Left ventricle myocardium inferior (tissue), 1 donor: ENCODE results near the gene SLC2A5. TPM values are rescaled to one million over a fixed set of nuclear protein-coding genes. Genes with fewer than 3 reads are reported as not detected.

Source experiments
- DNase-seq: peaks from one replicate; pipeline ENCODE4 v3.0.0-alpha.2; 2020
- H3K27ac ChIP-seq: fragments of 200-600 bp; replicated peaks from 2 replicates; pipeline ENCODE4 v1.8.0; 2021
- H3K27me3 ChIP-seq: fragments of 200-600 bp; 2 replicates; pipeline ENCODE4 v1.8.0; 2021; ENCODE audit warnings: low read depth
- H3K36me3 ChIP-seq: fragments of 200-600 bp; 2 replicates; pipeline ENCODE4 v1.8.0; 2021
- H3K4me1 ChIP-seq: fragments of 200-600 bp; 2 replicates; pipeline ENCODE4 v1.8.0; 2021
- H3K4me3 ChIP-seq: fragments of 200-600 bp; 2 replicates; pipeline ENCODE4 v1.8.0; 2021; ENCODE audit warnings: mild to moderate bottlenecking, moderate library complexity
- H3K9me3 ChIP-seq: fragments of 200-600 bp; replicated peaks from 2 replicates; pipeline ENCODE4 v1.8.0; 2021
- intact Hi-C: fragments of 100-400 bp; cut with micrococcal nuclease; formaldehyde crosslinking; loops from one replicate; pipeline ENCODE4 v1.11.0; 2022
- total RNA-seq: library from RNA; stranded (reverse); fragmentation: NEBNext Ultra II Directional; extraction: Animal tissue kit (Norgen Biotek cat#: 25700); gene quantifications from one replicate; pipeline ENCODE4 v1.2.1, GENCODE V29; 2021
- TF ChIP-seq, protein P1 (sequence below): fragments of 200-600 bp; IDR thresholded peaks from 2 replicates; pipeline ENCODE4 v1.8.0; 2021; ENCODE audit warnings: antibody characterized with exemption, mild to moderate bottlenecking, borderline replicate concordance
- donor health status: DM: no; HTN: yes; CAD: no; lungs with severe emphysema.

SLC2A5 gene
- total RNA-seq, 1 donor from 2014 or later = 4.2 TPM

DNA sequence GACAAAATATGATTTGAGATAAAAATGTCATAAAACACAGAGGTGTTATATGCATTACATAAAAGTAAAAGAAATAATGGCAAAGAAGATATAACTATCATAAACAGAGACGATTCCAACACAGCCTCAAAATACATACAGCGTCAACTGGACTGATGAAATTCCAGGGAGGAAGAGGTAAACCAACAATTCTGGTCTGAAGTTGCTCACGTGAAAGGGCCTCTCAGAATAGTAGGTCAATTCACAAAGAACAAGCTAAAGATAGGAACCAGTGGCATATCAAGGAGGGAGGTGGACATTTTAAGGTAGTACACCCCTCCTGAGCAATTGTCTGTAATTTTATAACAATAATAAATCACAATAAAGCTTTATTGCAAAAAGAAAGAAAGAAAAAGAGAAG, 18.6 kb downstream of the SLC2A5 start:
- TF ChIP-seq, protein P1, sequence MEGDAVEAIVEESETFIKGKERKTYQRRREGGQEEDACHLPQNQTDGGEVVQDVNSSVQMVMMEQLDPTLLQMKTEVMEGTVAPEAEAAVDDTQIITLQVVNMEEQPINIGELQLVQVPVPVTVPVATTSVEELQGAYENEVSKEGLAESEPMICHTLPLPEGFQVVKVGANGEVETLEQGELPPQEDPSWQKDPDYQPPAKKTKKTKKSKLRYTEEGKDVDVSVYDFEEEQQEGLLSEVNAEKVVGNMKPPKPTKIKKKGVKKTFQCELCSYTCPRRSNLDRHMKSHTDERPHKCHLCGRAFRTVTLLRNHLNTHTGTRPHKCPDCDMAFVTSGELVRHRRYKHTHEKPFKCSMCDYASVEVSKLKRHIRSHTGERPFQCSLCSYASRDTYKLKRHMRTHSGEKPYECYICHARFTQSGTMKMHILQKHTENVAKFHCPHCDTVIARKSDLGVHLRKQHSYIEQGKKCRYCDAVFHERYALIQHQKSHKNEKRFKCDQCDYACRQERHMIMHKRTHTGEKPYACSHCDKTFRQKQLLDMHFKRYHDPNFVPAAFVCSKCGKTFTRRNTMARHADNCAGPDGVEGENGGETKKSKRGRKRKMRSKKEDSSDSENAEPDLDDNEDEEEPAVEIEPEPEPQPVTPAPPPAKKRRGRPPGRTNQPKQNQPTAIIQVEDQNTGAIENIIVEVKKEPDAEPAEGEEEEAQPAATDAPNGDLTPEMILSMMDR = no peak
- Histone ChIP-seq H3K27ac (no peak overlapping the region), H3K4me3 (no peak overlapping the region), H3K36me3 (no peaks in the 10 kb centered on the region), H3K9me3 (no peaks in the 10 kb centered on the region), H3K4me1 (peaks cover 11% of the 10 kb centered on the region), H3K27me3 (no peaks in the 10 kb centered on the region)
- DNase-seq = no peak
- intact Hi-C loops = no loop called here

DNA sequence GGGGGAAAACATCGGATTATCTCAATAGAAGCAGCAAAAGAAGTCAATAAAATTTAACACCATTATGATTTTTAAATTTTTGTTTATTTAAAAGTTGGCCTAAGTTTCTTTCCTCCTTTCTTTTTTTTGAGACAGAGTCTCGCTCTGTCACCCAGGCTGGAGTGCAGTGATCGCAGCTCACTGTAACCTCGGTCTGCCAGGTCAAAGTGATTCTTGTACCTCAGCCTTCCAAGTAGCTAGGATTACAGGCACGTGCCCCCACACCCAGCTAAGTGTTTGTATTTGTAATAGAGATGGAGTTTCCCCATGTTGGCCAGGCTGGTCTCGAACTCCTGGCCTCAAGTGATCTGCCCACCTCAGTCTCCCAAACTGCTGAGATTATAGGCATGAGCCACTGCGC, 20.9 kb downstream of the SLC2A5 start:
- no peaks in the 10 kb centered on the region for H3K27me3 ChIP-seq
- H3K27ac ChIP-seq = no peak overlapping the region
- H3K9me3 ChIP-seq = no peaks in the 10 kb centered on the region
- no peak overlapping the region for H3K4me3 ChIP-seq
- peaks cover 11% of the 10 kb centered on the region for H3K4me1 ChIP-seq
- intact Hi-C loops = no loop called here
- DNase-seq = no peak
- H3K36me3 ChIP-seq = no peaks in the 10 kb centered on the region
- TF ChIP-seq, protein P1 = no peak

GRCh38 chr1:9047019-9047418, 22.4 kb downstream of the SLC2A5 start:
- no peak overlapping the region for H3K27ac ChIP-seq
- DNase-seq = no peak
- H3K4me1 ChIP-seq = peaks cover 11% of the 10 kb centered on the region
- no peaks in the 10 kb centered on the region for H3K9me3 ChIP-seq
- no peak overlapping the region for H3K4me3 ChIP-seq
- H3K27me3 ChIP-seq = no peaks in the 10 kb centered on the region
- TF ChIP-seq, protein P1 = no peak
- no peaks in the 10 kb centered on the region for H3K36me3 ChIP-seq
- intact Hi-C loops = no loop called here

DNA sequence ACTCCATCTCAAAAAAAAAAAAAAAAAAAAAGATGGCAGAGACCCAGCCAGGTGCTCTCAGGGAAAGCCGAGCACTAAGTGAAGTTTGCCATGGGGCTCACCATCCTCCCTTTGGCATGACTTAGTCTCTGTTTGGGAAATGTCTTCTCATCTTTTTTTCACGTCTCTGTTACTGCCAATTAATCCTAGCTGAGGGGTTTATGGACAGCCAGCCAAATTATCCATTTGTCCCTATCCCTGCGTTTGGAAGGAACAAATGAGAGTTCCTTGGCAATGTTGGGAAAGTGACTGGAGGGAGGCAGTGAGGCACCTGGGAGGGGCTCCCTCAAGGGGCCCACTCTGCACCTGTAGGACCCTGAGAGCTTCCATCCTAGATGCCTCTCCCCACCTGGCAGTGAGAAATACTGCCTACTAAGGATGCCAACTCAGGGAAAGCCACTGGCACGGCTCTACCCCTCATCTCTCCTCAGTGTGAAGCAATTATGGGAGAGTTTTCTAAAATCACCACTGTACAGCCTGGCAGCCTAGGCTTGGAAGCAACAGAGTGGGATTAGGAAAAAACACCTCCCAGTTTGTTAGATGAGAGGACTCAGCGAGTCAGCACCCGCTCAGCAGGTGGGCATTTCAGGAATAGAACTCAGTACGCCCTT, 23.4 kb downstream of the SLC2A5 start:
- Histone ChIP-seq H3K4me3 (no peak overlapping the region), H3K9me3 (no peaks in the 10 kb centered on the region), H3K4me1 (peaks cover 5% of the 10 kb centered on the region), H3K36me3 (no peaks in the 10 kb centered on the region), H3K27ac (no peak overlapping the region), H3K27me3 (no peaks in the 10 kb centered on the region)
- intact Hi-C loops = no loop called here
- TF ChIP-seq, protein P1 = no peak
- DNase-seq = no peak

DNA sequence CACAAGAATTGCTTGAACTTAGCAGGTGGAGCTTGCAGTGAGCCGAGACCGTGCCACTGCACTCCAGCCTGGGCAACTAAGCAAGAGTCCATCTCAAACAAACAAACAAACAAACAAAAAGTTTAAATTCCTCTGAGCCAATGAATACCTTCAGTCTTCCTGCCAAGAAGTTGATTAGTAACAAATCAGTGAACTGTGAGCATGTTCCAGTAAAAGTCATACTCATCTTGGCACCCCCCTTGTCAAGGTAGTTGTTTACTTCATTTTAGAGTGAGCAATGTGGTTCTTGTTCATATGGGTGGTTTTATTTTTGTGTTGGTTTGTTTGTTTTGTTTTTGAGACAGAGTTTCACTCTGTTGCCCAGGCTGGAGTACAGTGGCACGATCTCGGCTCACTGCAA, 25.2 kb downstream of the SLC2A5 start:
- DNase-seq = no peak
- Histone ChIP-seq H3K36me3 (no peaks in the 10 kb centered on the region), H3K9me3 (no peaks in the 10 kb centered on the region), H3K4me1 (no peaks in the 10 kb centered on the region), H3K4me3 (no peak overlapping the region), H3K27me3 (peaks cover 11% of the 10 kb centered on the region), H3K27ac (no peak overlapping the region)
- TF ChIP-seq, protein P1 = no peak
- intact Hi-C loops = no loop called here
